Panc1 (cell line): ENCODE results near the gene RNF113B. TPM values are rescaled to one million over a fixed set of nuclear protein-coding genes. Genes with fewer than 3 reads are reported as not detected.

Source experiments
- ATAC-seq: fragments of 200-7000 bp; cut with Tn5 transposase; 2 replicates; pipeline ENCODE4 v1.9.1; 2020; ENCODE audit warnings: mild to moderate bottlenecking, moderate library complexity
- BruUV-seq: library from RNA; stranded (reverse); fragments of 400-500 nt; replicated peaks from 2 replicates; lab custom pipeline; 2021; lab: Mats Ljungman, UMichigan
- CTCF ChIA-PET: fragments of 300-600 bp; sonication (Branson Sonifier 250); formaldehyde crosslinking; loops from one replicate; lab custom pipeline; 2022; ENCODE audit warnings: antibody characterized with exemption; lab: Charles Lee
- POLR2A ChIA-PET: fragments of 300-600 bp; sonication (Branson Sonifier 250); formaldehyde crosslinking; loops from one replicate; lab custom pipeline; 2022; ENCODE audit warnings: antibody characterized with exemption; lab: Charles Lee
- DNase-seq: peaks from one replicate; pipeline ENCODE4 v3.0.0-alpha.2; 2010; ENCODE audit warnings: low read depth, low spot score
- H3K27ac ChIP-seq: 2 replicates; pipeline ENCODE4 v1.5.1; 2011; ENCODE audit warnings: mild to moderate bottlenecking, low read length, inconsistent platforms
- H3K27me3 ChIP-seq: fragments of 200-500 bp; sonication (Bioruptor generic); 2 replicates; pipeline ENCODE4 v1.6.0; 2014; ENCODE audit warnings: low read length, inconsistent platforms; ENCODE audit not compliant: control insufficient read depth, insufficient read depth
- H3K36me3 ChIP-seq: fragments of 200-500 bp; sonication (Bioruptor generic); 2 replicates; pipeline ENCODE4 v1.5.1; 2014; ENCODE audit warnings: inconsistent platforms, mild to moderate bottlenecking, low read length, moderate library complexity; ENCODE audit not compliant: control insufficient read depth, insufficient read depth
- H3K4me1 ChIP-seq: 2 replicates; pipeline ENCODE4 v1.5.1; 2011; ENCODE audit warnings: inconsistent platforms, mild to moderate bottlenecking, low read length, moderate library complexity; ENCODE audit not compliant: control insufficient read depth, insufficient read depth
- H3K4me3 ChIP-seq, 2 experiments: 2 replicates each; pipeline ENCODE4 v1.5.1; 2011 to 2012; ENCODE audit warnings: low read depth in 2 of 2, low read length in 2 of 2, mild to moderate bottlenecking in 2 of 2, inconsistent platforms in 1 of 2, moderate library complexity in 1 of 2
- H3K9me3 ChIP-seq: fragments of 200-500 bp; sonication (Bioruptor generic); 2 replicates; pipeline ENCODE4 v1.5.1; 2014; ENCODE audit warnings: low read depth, mild to moderate bottlenecking, inconsistent platforms, low read length, moderate library complexity; ENCODE audit not compliant: control insufficient read depth, insufficient read depth
- CTCF ChIP-seq: fragments of 450-650 bp; IDR thresholded peaks from 2 replicates; pipeline ENCODE4 v1.5.1; 2017; ENCODE audit warnings: mild to moderate bottlenecking
- POLR2AphosphoS5 ChIP-seq: IDR thresholded peaks from 2 replicates; pipeline ENCODE4 v1.6.1; 2012; ENCODE audit warnings: mild to moderate bottlenecking, low read depth, low read length, moderate library complexity
- SIN3A ChIP-seq: IDR thresholded peaks from 2 replicates; pipeline ENCODE4 v1.6.1; 2012; ENCODE audit warnings: low read depth, mild to moderate bottlenecking, low read length, moderate library complexity, borderline replicate concordance; ENCODE audit not compliant: insufficient read depth
- TCF7L2 ChIP-seq: IDR thresholded peaks from 2 replicates; pipeline ENCODE4 v1.6.1; 2011; ENCODE audit warnings: mild to moderate bottlenecking, low read depth, low read length, inconsistent platforms
- in situ Hi-C: cut with HindIII; loops from 2 replicates; pipeline ENCODE4 v1.10.0; 2016; ENCODE audit warnings: low sequenced_read_pairs, low pct_unique_long_range_greater_than_20kb
- intact Hi-C: fragments of 100-400 bp; cut with micrococcal nuclease; formaldehyde crosslinking; loops from one replicate; pipeline ENCODE4 v1.10.0; 2022; ENCODE audit not compliant: unreplicated experiment
- total RNA-seq: library from RNA; stranded (reverse); gene quantifications from one replicate; pipeline ENCODE4 v1.2.1, GENCODE V29; 2021; ENCODE audit not compliant: unreplicated experiment
- TF ChIP-seq, protein P1 (sequence below), 2 experiments: IDR thresholded peaks; 2 replicates each; pipeline ENCODE4 v1.6.1; 2011 to 2012; ENCODE audit warnings: low read depth in 2 of 2, control low read depth in 1 of 2, low read length in 1 of 2, mild to moderate bottlenecking in 1 of 2, moderate library complexity in 1 of 2; ENCODE audit not compliant: insufficient read depth in 1 of 2

RNF113B gene
- total RNA-seq, 1 experiment from 2014 or later = not detected

GRCh38 chr13:98188544-98189166 lies 11.6 kb upstream of the RNF113B start:
- in situ Hi-C loops = no loop called here
- intact Hi-C loops = no loop called here
- ChIA-PET POLR2A (no interaction called here), CTCF (no interaction called here)
- Histone ChIP-seq H3K27ac (no peak overlapping the region), H3K9me3 (no peaks in the 10 kb centered on the region), H3K27me3 (no peaks in the 10 kb centered on the region), H3K4me1 (peaks cover 8% of the 10 kb centered on the region), H3K4me3 (no peak overlapping the region), H3K36me3 (no peaks in the 10 kb centered on the region)
- no peak for DNase-seq
- BruUV-seq = no TSS peak
- TF ChIP-seq, protein P1, sequence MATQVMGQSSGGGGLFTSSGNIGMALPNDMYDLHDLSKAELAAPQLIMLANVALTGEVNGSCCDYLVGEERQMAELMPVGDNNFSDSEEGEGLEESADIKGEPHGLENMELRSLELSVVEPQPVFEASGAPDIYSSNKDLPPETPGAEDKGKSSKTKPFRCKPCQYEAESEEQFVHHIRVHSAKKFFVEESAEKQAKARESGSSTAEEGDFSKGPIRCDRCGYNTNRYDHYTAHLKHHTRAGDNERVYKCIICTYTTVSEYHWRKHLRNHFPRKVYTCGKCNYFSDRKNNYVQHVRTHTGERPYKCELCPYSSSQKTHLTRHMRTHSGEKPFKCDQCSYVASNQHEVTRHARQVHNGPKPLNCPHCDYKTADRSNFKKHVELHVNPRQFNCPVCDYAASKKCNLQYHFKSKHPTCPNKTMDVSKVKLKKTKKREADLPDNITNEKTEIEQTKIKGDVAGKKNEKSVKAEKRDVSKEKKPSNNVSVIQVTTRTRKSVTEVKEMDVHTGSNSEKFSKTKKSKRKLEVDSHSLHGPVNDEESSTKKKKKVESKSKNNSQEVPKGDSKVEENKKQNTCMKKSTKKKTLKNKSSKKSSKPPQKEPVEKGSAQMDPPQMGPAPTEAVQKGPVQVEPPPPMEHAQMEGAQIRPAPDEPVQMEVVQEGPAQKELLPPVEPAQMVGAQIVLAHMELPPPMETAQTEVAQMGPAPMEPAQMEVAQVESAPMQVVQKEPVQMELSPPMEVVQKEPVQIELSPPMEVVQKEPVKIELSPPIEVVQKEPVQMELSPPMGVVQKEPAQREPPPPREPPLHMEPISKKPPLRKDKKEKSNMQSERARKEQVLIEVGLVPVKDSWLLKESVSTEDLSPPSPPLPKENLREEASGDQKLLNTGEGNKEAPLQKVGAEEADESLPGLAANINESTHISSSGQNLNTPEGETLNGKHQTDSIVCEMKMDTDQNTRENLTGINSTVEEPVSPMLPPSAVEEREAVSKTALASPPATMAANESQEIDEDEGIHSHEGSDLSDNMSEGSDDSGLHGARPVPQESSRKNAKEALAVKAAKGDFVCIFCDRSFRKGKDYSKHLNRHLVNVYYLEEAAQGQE (IDR thresholded peaks at IDR 0.05; ENCODE audit: insufficient read depth in 1 of 2, low read depth in 2 of 2, low read length in 1 of 2) = no peak
- TF ChIP-seq SIN3A (no peak), CTCF (no peak), POLR2AphosphoS5 (no peak), TCF7L2 (no peak)
- ATAC-seq = no peak

DNA sequence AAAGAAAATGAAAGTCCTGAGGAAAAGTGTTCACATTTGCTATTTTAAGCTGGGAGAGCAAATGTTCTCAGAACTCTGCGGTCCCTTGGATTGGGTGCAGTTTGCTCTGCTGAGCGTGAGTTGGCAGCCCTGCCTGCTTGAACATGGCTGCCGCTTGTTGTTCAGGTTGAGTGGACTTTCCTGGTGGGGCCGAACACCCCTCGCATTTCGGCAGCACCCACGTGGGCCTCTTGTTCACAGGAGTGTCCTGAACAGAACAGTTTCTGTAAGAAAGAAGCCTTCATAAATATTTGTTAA lies 10.8 kb upstream of the RNF113B start:
- ChIA-PET CTCF (no interaction called here), POLR2A (no interaction called here)
- intact Hi-C loops (no loop called here), in situ Hi-C loops (no loop called here)
- no peak overlapping the region for H3K27ac ChIP-seq
- H3K9me3 ChIP-seq = no peaks in the 10 kb centered on the region
- DNase-seq (no peak), ATAC-seq (no peak)
- no TSS peak for BruUV-seq
- H3K36me3 ChIP-seq = no peaks in the 10 kb centered on the region
- TF ChIP-seq, protein P1 (IDR thresholded peaks at IDR 0.05; ENCODE audit: insufficient read depth in 1 of 2, low read depth in 2 of 2, low read length in 1 of 2) = no peak
- TF ChIP-seq SIN3A (no peak), POLR2AphosphoS5 (no peak), CTCF (no peak), TCF7L2 (no peak)
- no peaks in the 10 kb centered on the region for H3K27me3 ChIP-seq
- no peak overlapping the region for H3K4me3 ChIP-seq
- H3K4me1 ChIP-seq = peaks cover 8% of the 10 kb centered on the region
